ENCODE data around the gene IMPA2.

GRCh38 chr18:11932393-11932792 is 48.9 kb upstream of the IMPA2 start:
- TF ChIP-seq PRDM15 (CRISPR knock-in tag; IDR thresholded peaks at IDR 0.05) (no peak), ATF2 (CRISPR knock-in tag; IDR thresholded peaks at IDR 0.05; ENCODE audit: borderline replicate concordance, low read depth) (no peak), CREB1 (CRISPR knock-in tag; IDR thresholded peaks at IDR 0.05) (no peak), CTCF (IDR thresholded peaks at IDR 0.05) (no peak), ATF1 (CRISPR knock-in tag; IDR thresholded peaks at IDR 0.05) (no peak), ESRRA (CRISPR knock-in tag; IDR thresholded peaks at IDR 0.05; ENCODE audit: borderline replicate concordance) (no peak), TEAD4 (CRISPR knock-in tag; IDR thresholded peaks at IDR 0.05) (no peak), TP53 (CRISPR knock-in tag; IDR thresholded peaks at IDR 0.05) (no peak), GABPB1 (CRISPR knock-in tag; IDR thresholded peaks at IDR 0.05) (no peak), ZMAT4 (CRISPR knock-in tag; IDR thresholded peaks at IDR 0.05) (no peak), PREB (CRISPR knock-in tag; IDR thresholded peaks at IDR 0.05; ENCODE audit: borderline replicate concordance) (no peak), MLX (CRISPR knock-in tag; IDR thresholded peaks at IDR 0.05) (no peak)

Measured in WTC11 (cell line).